ENCODE data around the gene MREG.
"Not testable (repeated sequence)": the region's sequence is repeated elsewhere in the genome, so short reads cannot be mapped to it uniquely, and the experiment has no call there.

Gene MREG

GRCh38 chr2:215983581-215984351 is 29.6 kb downstream of the MREG start:
- no peak for DNase-seq

GRCh38 chr2:215982465-215982875 is 30.9 kb downstream of the MREG start:
- DNase-seq: peak; percentile 35 to 54

- no peak for DNase-seq
Measured at GRCh38 chr2:215981115-215981514, 32.2 kb downstream of the MREG start.

GRCh38 chr2:215979620-215980019 is 33.7 kb downstream of the MREG start:
- no peak for DNase-seq

- no peak for DNase-seq
Measured at GRCh38 chr2:215974700-215975429, 38.5 kb downstream of the MREG start.

- DNase-seq: no peak
Measured at GRCh38 chr2:215973954-215974699, 39.2 kb downstream of the MREG start.

- no peak for DNase-seq
Measured at GRCh38 chr2:215973145-215973792, 40.1 kb downstream of the MREG start.

- no peak for DNase-seq
Measured at GRCh38 chr2:215971671-215972070, 41.7 kb downstream of the MREG start.

GRCh38 chr2:215970894-215971293 is 42.5 kb downstream of the MREG start:
- DNase-seq: peak; percentile 12 to 14

- peak; percentile 26 to 28 for DNase-seq
Measured at GRCh38 chr2:215970425-215970824, 42.9 kb downstream of the MREG start.

GRCh38 chr2:215969131-215969841 is 44.1 kb downstream of the MREG start:
- no peak for DNase-seq

GRCh38 chr2:215968499-215968898 is 44.9 kb downstream of the MREG start:
- DNase-seq: no peak

GRCh38 chr2:215967590-215968378 is 45.6 kb downstream of the MREG start:
- no peak for DNase-seq

- DNase-seq: no peak
Measured at GRCh38 chr2:215966951-215967350, 46.4 kb downstream of the MREG start.

GRCh38 chr2:215966274-215966673 is 47.1 kb downstream of the MREG start:
- no peak for DNase-seq

GRCh38 chr2:215965532-215966165 is 47.7 kb downstream of the MREG start:
- DNase-seq: no peak

GRCh38 chr2:215961981-215962380 is 51.4 kb downstream of the MREG start:
- no peak for DNase-seq

GRCh38 chr2:215958257-215958656 is 55.1 kb downstream of the MREG start:
- DNase-seq: no peak

GRCh38 chr2:215957354-215958122 is 55.8 kb downstream of the MREG start:
- DNase-seq: not testable (repeated sequence)
